ENCODE results near the gene HTR4. TPM values are rescaled to one million over a fixed set of nuclear protein-coding genes. Genes with fewer than 3 reads are reported as not detected.

HTR4 gene
- total and polyA plus RNA-seq, 2 donors (not counting 3 experiments of a cell fraction or from before 2014, with no cell fraction given) = not detected

DNA sequence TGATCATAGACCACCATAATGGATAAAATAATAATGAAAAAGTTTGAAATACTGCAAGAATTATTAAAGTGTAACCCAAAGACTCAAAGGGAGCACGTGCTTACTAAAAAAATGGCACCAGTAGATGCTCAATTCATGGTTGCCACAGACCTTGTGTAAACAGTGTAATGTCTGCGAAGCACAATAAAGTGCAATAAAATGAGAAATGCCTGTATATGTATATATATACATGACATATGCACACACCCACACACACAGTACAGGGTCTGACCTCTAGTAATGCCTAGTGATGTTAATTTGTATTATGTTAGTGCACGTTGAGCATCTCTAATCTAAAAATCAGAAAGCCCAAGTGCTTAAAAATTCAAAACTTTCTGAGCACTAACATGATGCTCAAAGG lies 218.3 kb downstream of the HTR4 start:
- intact Hi-C loops (cut with micrococcal nuclease) = loop anchor here (2.0 kb wide), 1 partner anchor 19 kb away; no protein-coding TSS in a partner anchor
- peaks cover 17 to 20% of the 10 kb centered on the region in 2 experiments for H3K36me3 ChIP-seq (ENCODE audit: control insufficient read depth in 2 of 2, extremely low read depth in 1 of 2, insufficient read depth in 2 of 2, low read length in 2 of 2)
- no peaks in the 10 kb centered on the region for H3K9me3 ChIP-seq (replicated peaks; ENCODE audit: control insufficient read depth, insufficient read depth, low read length)
- POLR2A ChIA-PET = no interaction called here
- no peaks in the 10 kb centered on the region for H3K9me1 ChIP-seq (replicated peaks; ENCODE audit: control insufficient read depth, extremely low read depth, insufficient read depth, low read length)
- BruUV-seq (replicated peaks) = no TSS peak
- no peak overlapping the region for H3K9ac ChIP-seq (replicated peaks; ENCODE audit: extremely low read depth, insufficient read depth, low read length)
- DNase-seq (ENCODE audit: low read depth, low spot score) (no peak), FAIRE-seq (no peak)
- H3K27me3 ChIP-seq (ENCODE audit: control insufficient read depth in 2 of 2, insufficient read depth in 2 of 2, low read length in 2 of 2) = no peaks in the 10 kb centered on the region
- TF ChIP-seq, protein P1, sequence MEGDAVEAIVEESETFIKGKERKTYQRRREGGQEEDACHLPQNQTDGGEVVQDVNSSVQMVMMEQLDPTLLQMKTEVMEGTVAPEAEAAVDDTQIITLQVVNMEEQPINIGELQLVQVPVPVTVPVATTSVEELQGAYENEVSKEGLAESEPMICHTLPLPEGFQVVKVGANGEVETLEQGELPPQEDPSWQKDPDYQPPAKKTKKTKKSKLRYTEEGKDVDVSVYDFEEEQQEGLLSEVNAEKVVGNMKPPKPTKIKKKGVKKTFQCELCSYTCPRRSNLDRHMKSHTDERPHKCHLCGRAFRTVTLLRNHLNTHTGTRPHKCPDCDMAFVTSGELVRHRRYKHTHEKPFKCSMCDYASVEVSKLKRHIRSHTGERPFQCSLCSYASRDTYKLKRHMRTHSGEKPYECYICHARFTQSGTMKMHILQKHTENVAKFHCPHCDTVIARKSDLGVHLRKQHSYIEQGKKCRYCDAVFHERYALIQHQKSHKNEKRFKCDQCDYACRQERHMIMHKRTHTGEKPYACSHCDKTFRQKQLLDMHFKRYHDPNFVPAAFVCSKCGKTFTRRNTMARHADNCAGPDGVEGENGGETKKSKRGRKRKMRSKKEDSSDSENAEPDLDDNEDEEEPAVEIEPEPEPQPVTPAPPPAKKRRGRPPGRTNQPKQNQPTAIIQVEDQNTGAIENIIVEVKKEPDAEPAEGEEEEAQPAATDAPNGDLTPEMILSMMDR (IDR thresholded peaks at IDR 0.05; ENCODE audit: extremely low read depth in 1 of 2, insufficient read depth in 1 of 2, low read depth in 1 of 2, low read length in 2 of 2) = no peak
- TF ChIP-seq FOS (IDR thresholded peaks at IDR 0.05; ENCODE audit: borderline replicate concordance, insufficient read depth, low read length) = no peak
- TF ChIP-seq GATA2 (IDR thresholded peaks at IDR 0.05; ENCODE audit: insufficient read depth, insufficient read length, low read depth, low read length) = no peak
- TF ChIP-seq POLR2A (IDR thresholded peaks at IDR 0.05; ENCODE audit: low read depth, low read length) = no peak
- TF ChIP-seq, protein P2, sequence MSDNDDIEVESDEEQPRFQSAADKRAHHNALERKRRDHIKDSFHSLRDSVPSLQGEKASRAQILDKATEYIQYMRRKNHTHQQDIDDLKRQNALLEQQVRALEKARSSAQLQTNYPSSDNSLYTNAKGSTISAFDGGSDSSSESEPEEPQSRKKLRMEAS (IDR thresholded peaks at IDR 0.05; ENCODE audit: insufficient read depth, insufficient read length) = no peak
- no peak for TF ChIP-seq EZH2 (IDR thresholded peaks at IDR 0.05; ENCODE audit: borderline replicate concordance, low read depth, low read length, severe bottlenecking)
- TF ChIP-seq JUN (IDR thresholded peaks at IDR 0.05; ENCODE audit: borderline replicate concordance, insufficient read depth, insufficient read length, low read depth) = no peak
- no peak for TF ChIP-seq MYC (IDR thresholded peaks at IDR 0.05; ENCODE audit: low read depth, low read length)
- no peak for TF ChIP-seq POLR2AphosphoS5 (IDR thresholded peaks at IDR 0.05; ENCODE audit: insufficient read depth, low read depth, low read length)
- no peaks in the 10 kb centered on the region for H3K79me2 ChIP-seq (ENCODE audit: control insufficient read depth, insufficient read depth, low read length)
- no peaks in the 10 kb centered on the region for H3K4me1 ChIP-seq (ENCODE audit: control insufficient read depth, extremely low read depth, insufficient read depth, low read length)
- dilution Hi-C loops (cut with MboI; ENCODE audit: extremely low pct_ligation_motif_present, low sequenced_read_pairs) = no loop called here
- no peak overlapping the region for H2AFZ ChIP-seq (ENCODE audit: low read depth, low read length)
- H3K27ac ChIP-seq (ENCODE audit: insufficient read depth, low read depth, low read length) = no peak overlapping the region
- no peak overlapping the region for H3K4me3 ChIP-seq (replicated peaks in 1 of 3; ENCODE audit: insufficient read depth in 1 of 3, low read depth in 1 of 3, low read length in 3 of 3)
- no peaks in the 10 kb centered on the region for H4K20me1 ChIP-seq (replicated peaks; ENCODE audit: control insufficient read depth, extremely low read depth, insufficient read depth, low read length)
- no peak overlapping the region for H3K4me2 ChIP-seq (ENCODE audit: insufficient read depth, low read length)
- CTCF ChIA-PET = no interaction called here
